22Rv1 (cell line): ENCODE results near the gene GAR1.
A peak's percentile ranks its signal among the peaks of the same experiment; 100 is the strongest.

Experiments used
- H3K27ac ChIP-seq: fragments of 450-650 bp; 2 replicates; pipeline ENCODE4 v1.5.1; 2017
- ZFX ChIP-seq: fragments of 450-650 bp; IDR thresholded peaks from 2 replicates; pipeline ENCODE4 v1.6.1; 2017; ENCODE audit warnings: antibody characterized with exemption, borderline replicate concordance
- TF ChIP-seq, protein P1 (sequence below): fragments of 450-650 bp; IDR thresholded peaks from 2 replicates; pipeline ENCODE4 v1.5.1; 2017; ENCODE audit warnings: mild to moderate bottlenecking

The GAR1 gene

GRCh38 chr4:109816894-109817293 is 1.3 kb downstream of the GAR1 start:
- no peak overlapping the region for H3K27ac ChIP-seq
- no peak for TF ChIP-seq ZFX
- TF ChIP-seq, protein P1, sequence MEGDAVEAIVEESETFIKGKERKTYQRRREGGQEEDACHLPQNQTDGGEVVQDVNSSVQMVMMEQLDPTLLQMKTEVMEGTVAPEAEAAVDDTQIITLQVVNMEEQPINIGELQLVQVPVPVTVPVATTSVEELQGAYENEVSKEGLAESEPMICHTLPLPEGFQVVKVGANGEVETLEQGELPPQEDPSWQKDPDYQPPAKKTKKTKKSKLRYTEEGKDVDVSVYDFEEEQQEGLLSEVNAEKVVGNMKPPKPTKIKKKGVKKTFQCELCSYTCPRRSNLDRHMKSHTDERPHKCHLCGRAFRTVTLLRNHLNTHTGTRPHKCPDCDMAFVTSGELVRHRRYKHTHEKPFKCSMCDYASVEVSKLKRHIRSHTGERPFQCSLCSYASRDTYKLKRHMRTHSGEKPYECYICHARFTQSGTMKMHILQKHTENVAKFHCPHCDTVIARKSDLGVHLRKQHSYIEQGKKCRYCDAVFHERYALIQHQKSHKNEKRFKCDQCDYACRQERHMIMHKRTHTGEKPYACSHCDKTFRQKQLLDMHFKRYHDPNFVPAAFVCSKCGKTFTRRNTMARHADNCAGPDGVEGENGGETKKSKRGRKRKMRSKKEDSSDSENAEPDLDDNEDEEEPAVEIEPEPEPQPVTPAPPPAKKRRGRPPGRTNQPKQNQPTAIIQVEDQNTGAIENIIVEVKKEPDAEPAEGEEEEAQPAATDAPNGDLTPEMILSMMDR: no peak

DNA sequence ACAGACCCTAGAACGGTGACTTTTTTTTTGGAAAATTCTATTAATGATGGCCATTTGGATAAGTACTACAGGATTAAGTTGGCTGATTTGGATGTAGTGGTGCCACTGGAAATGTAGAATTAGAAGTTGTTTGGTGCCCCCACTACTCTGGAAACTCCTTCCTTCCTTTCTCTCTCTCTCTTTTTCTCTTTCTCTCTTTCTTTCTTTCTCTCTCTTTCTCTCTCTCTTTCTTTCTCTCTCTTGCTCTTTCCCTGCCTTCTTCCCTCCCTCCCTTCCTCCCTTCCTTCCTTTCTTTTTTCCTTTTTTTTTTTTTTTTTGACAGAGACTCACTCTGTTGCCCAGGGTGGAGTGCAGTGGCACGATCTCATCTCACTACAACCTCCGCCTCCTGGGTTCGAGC is 2.7 kb downstream of the GAR1 start:
- no peak overlapping the region for H3K27ac ChIP-seq
- no peak for TF ChIP-seq ZFX
- TF ChIP-seq, protein P1: no peak

- no peak overlapping the region for H3K27ac ChIP-seq
- no peak for TF ChIP-seq ZFX
- TF ChIP-seq, protein P1: no peak
These were observed 5.0 kb downstream of the GAR1 start for GRCh38 chr4:109820563-109820962.

DNA sequence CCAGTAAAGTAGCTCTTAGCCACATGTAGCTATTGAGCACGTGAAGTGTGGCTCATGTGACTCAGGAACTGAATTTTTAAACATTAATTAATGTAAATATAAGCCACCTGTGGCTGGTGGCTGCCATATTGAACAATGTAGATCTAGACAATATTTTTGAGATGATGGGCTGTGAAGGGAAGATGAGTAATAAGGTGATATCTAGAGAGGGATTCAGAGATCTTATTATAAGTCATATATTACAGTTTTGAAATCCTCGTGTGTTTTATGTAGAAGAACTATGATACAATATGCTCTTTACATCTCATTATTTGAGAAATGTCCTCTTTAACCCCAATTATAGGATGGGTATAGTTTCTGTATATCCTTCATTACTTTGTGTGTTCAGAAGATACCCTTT is 5.6 kb downstream of the GAR1 start:
- H3K27ac ChIP-seq: no peak overlapping the region
- no peak for TF ChIP-seq ZFX
- TF ChIP-seq, protein P1: no peak

DNA sequence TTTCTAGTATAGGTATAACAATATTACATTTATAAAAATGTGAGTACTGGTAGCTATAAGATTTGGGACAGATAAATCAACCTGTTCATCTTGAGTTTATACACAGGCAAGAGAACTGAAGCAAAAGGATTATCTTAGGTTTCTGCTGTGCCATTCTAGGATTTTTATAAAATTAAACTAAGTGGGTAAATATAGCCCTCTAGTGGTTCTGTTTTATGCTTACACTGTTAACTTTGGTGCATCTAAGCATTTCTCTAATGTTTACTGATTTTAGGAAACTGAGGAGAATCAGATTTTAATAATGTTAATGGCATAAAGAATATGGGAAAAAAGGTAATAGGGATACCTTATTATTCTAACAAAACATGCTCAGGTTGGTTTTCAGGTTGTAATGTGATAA is 11.2 kb downstream of the GAR1 start:
- no peak overlapping the region for H3K27ac ChIP-seq
- TF ChIP-seq ZFX: no peak
- TF ChIP-seq, protein P1: peak; percentile 68

GRCh38 chr4:109827672-109828071 is 12.1 kb downstream of the GAR1 start, which contains the start of gene RRH:
TSS of gene RRH (plus strand) at chr4:109827972. CDS start at chr4:109828028, 56 bp downstream.
- TF ChIP-seq ZFX: no peak
- no peak within 1 kb of the TSS for H3K27ac ChIP-seq

- H3K27ac ChIP-seq: no peak overlapping the region
- no peak for TF ChIP-seq ZFX
- TF ChIP-seq, protein P1: no peak
These were observed 18.2 kb downstream of the GAR1 start for GRCh38 chr4:109833756-109834155.

- TF ChIP-seq, protein P1: no peak
- no peak for TF ChIP-seq ZFX
- no peak overlapping the region for H3K27ac ChIP-seq
These were observed 21.4 kb downstream of the GAR1 start for GRCh38 chr4:109836985-109837384.
